Measurements from ENCODE around the gene PLEKHG3. TPM values are rescaled to one million over a fixed set of nuclear protein-coding genes. Genes with fewer than 3 reads are reported as not detected.

PLEKHG3 gene
- total and polyA plus RNA-seq, 7 donors = 1.9 to 8.2 (median 5.2) TPM

GRCh38 chr14:64706119-64706592, 1.9 kb downstream of the PLEKHG3 start:
- Histone ChIP-seq H3K9me3 (no peaks in the 10 kb centered on the region), H3K36me3 (ENCODE audit: insufficient read depth in 1 of 2, low read depth in 1 of 2) (no peaks in the 10 kb centered on the region), H3K27ac (peak overlapping the region; percentile 74), H3K4me1 (no peaks in the 10 kb centered on the region), H3K4me3 (peak overlapping the region; percentile 89), H3K27me3 (ENCODE audit: insufficient read depth in 3 of 3, low read length in 2 of 3) (peaks cover 0 to 21% (median 0%) of the 10 kb centered on the region in 3 donors)
- ATAC-seq = no peak
- intact Hi-C loops (cut with DNase I) = no loop called here
- no peak for DNase-seq
- TF ChIP-seq, protein P1, sequence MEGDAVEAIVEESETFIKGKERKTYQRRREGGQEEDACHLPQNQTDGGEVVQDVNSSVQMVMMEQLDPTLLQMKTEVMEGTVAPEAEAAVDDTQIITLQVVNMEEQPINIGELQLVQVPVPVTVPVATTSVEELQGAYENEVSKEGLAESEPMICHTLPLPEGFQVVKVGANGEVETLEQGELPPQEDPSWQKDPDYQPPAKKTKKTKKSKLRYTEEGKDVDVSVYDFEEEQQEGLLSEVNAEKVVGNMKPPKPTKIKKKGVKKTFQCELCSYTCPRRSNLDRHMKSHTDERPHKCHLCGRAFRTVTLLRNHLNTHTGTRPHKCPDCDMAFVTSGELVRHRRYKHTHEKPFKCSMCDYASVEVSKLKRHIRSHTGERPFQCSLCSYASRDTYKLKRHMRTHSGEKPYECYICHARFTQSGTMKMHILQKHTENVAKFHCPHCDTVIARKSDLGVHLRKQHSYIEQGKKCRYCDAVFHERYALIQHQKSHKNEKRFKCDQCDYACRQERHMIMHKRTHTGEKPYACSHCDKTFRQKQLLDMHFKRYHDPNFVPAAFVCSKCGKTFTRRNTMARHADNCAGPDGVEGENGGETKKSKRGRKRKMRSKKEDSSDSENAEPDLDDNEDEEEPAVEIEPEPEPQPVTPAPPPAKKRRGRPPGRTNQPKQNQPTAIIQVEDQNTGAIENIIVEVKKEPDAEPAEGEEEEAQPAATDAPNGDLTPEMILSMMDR (IDR thresholded peaks at IDR 0.05) = no peak
- 78 to 79% (median 78%) methylated on average over 4 of the region's 4 CpGs for WGBS, 3 donors

DNA sequence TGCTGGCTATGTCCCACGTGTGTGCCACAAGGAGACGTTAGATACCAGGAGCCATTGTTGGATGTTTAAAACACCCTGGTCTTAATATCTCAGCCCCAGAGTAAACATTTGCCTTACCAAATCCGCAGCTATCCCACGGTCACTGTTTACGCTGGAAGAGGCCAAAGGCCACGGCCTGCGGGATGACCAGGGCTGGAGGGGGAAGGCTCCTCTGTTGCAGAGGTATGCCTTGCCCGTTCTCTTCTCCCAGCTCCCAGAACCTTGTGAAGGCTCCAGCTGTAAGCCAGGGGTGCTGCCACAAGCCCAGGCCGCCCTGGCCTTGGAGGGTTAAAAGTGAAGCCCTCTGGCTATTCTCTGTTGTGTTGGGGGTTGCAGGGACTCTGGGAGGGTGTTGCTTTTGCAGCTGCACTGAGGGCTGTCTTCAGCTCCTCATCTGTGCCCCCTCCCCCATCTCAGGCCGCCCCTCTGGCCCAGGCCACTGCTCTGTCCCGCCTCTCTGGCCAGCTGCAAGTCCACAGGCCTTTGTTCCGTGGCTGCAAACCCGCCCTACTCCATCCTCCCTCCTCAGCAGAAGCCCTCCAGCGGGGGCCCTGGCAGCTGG, 2.5 kb downstream of the PLEKHG3 start:
- peak overlapping the region; percentile 89 for H3K4me3 ChIP-seq
- no peaks in the 10 kb centered on the region for H3K36me3 ChIP-seq (ENCODE audit: insufficient read depth in 1 of 2, low read depth in 1 of 2)
- peak overlapping the region; percentile 74 for H3K27ac ChIP-seq
- H3K4me1 ChIP-seq = no peaks in the 10 kb centered on the region
- intact Hi-C loops (cut with DNase I) = no loop called here
- WGBS, 3 donors = 67 to 74% (median 69%) methylated on average over 14 of the region's 14 CpGs
- H3K27me3 ChIP-seq (ENCODE audit: insufficient read depth in 3 of 3, low read length in 2 of 3) = peaks cover 0 to 21% (median 0%) of the 10 kb centered on the region in 3 donors
- DNase-seq (no peak), ATAC-seq (no peak)
- H3K9me3 ChIP-seq = no peaks in the 10 kb centered on the region
- TF ChIP-seq, protein P1 (IDR thresholded peaks at IDR 0.05) = no peak

GRCh38 chr14:64707661-64708060, 3.4 kb downstream of the PLEKHG3 start:
- WGBS, 3 donors = 69 to 81% (median 73%) methylated on average over 7 of the region's 7 CpGs
- Histone ChIP-seq H3K4me3 (peak overlapping the region; percentile 89), H3K27me3 (ENCODE audit: insufficient read depth in 3 of 3, low read length in 2 of 3) (peaks cover 0 to 17% (median 0%) of the 10 kb centered on the region in 3 donors), H3K36me3 (ENCODE audit: insufficient read depth in 1 of 2, low read depth in 1 of 2) (no peaks in the 10 kb centered on the region), H3K27ac (no peak overlapping the region), H3K9me3 (peaks cover 3% of the 10 kb centered on the region), H3K4me1 (no peaks in the 10 kb centered on the region)
- intact Hi-C loops (cut with DNase I) = no loop called here
- ATAC-seq (peak in 1 of 4 donors; percentile 66), DNase-seq (no peak)
- TF ChIP-seq, protein P1 (IDR thresholded peaks at IDR 0.05) = no peak

- Histone ChIP-seq H3K36me3 (ENCODE audit: insufficient read depth in 1 of 2, low read depth in 1 of 2) (no peaks in the 10 kb centered on the region), H3K4me3 (peak overlapping the region; percentile 89), H3K27me3 (ENCODE audit: insufficient read depth in 3 of 3, low read length in 2 of 3) (peaks cover 0 to 9% (median 0%) of the 10 kb centered on the region in 3 donors), H3K9me3 (peaks cover 11% of the 10 kb centered on the region), H3K27ac (no peak overlapping the region), H3K4me1 (no peaks in the 10 kb centered on the region)
- TF ChIP-seq, protein P1 (IDR thresholded peaks at IDR 0.05) = no peak
- ATAC-seq = peak in 1 of 4 donors; percentile 54
- DNase-seq = no peak
- intact Hi-C loops (cut with DNase I) = no loop called here
- 66 to 77% (median 72%) methylated on average over 18 of the region's 18 CpGs for WGBS, 3 donors
Observed at GRCh38 chr14:64708148-64709004, 4.2 kb downstream of the PLEKHG3 start.
